ENCODE data around the gene PEDS1.
"Not testable (repeated sequence)": the region's sequence is repeated elsewhere in the genome, so short reads cannot be mapped to it uniquely, and the experiment has no call there.

PEDS1 gene

GRCh38 chr20:50152394-50153152 is 950 bp downstream of the PEDS1 start:
- no peak for DNase-seq

- no peak for DNase-seq
Observed at GRCh38 chr20:50151034-50151743, 2.3 kb downstream of the PEDS1 start.

DNA sequence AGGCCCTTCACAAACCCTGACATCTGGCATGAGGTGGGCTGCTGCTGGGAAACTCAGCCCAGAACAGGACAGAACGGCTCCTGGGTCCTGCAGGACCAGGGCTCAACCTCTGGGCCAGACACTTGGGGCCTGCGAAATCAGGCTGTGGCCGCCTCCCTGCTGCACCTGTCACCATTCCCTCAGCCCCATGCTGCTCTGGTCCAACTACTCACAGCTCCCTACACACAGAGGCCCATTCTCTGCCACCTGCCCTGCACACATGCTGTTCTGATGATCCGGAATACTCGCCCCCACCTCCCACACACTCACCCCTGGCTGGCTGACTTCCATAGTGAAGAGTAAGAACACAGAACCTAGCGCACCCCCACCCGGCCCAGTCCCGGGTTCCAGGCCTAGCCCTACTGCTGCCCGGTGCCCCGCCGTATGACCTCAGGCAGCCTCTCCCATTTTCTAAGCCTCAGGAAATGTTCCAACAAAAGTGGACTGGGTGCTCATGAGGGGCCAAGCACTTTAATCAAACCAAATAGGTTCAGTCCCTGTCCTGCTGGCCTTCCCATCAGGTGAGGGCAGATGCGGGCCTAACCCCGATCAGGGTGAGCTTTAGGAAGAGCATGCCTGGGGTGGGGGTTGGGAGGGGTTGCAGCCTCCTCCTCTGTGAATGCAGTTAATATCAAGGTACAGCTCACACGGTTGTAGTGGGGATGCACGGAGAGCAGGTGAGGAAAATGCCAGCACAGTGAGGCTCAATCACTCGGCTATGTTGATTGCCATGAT is 3.9 kb downstream of the PEDS1 start:
- no peak for DNase-seq

- no peak for DNase-seq
Observed at GRCh38 chr20:50146732-50147662, 6.5 kb downstream of the PEDS1 start.

- no peak for DNase-seq
Observed at GRCh38 chr20:50146214-50146613, 7.3 kb downstream of the PEDS1 start.

DNA sequence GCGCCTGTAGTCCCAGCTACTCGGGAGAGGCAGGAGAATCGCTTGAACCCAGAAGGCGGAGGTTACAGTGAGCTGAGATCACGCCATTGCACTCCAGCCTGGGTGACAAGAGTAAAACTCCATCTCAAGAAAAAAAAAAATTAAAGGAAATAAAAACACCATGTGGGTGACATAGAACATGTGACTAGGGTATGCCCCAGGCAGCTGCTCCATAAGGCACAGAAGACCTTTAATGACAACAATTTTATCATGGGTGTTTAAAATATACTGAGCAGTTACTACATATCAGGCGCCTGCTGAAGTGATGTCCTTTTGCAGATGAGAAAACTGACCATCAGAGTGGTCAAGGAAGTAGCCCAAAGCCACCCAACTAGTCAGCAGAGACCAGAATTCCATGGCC is 8.0 kb downstream of the PEDS1 start:
- DNase-seq: no peak

DNA sequence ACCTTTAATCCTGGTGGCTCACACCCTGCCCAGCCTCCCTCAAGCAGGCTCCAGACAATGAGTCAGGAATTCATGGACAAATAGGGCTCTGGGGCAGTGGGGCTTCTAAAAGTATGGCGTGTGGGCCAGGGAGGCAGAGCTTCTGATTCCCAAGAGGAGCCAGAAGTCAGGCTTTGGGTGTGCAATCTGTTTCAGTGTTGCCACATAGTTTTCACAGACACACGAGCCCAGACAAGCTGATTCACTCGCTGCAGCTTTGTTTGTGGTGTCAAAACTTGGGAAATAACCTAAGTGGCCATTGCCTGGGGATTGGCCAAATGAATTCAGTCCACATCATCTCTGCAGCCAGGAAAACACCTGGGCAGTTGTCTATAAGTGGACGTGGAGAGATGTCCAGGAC is 9.2 kb downstream of the PEDS1 start:
- DNase-seq: no peak

GRCh38 chr20:50142812-50143211 is 10.7 kb downstream of the PEDS1 start:
- DNase-seq: peak; percentile 90

- DNase-seq: no peak
Observed at GRCh38 chr20:50141811-50142561, 11.5 kb downstream of the PEDS1 start.

DNA sequence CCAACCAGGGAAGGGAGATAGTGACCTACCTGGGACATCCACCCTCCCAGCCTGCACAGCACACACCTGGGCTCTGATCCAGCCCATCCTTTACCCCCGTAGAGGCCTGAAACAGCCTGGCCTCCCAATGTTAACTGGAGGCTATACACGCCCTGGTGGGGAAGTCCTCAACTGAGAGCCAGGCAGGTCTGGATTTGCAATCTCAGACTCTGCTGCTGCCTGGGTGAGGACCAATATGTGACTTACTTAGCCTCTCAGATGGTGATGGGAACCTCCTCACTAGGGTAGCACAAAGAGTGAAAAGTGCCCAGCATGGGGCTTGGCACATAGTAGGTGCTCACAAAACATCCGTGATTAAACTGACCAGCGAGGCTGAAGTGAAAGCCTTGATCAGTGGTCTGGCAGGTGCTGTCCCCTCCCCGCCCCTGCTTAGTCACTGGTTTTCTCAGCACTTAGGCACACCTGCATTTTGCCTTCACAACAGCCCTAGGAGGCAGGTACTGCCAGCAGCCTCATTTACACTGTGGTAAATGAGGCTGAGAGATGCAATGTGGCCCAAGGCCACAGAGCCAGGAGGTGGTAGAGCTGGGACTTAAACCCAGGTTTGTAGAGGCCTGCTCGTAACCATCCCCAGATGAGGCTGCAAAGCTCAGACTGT is 12.4 kb downstream of the PEDS1 start:
- peak; percentile 38 for DNase-seq

- no peak for DNase-seq
Observed at GRCh38 chr20:50140339-50140859, 13.1 kb downstream of the PEDS1 start.

GRCh38 chr20:50138479-50139393 is 14.8 kb downstream of the PEDS1 start:
- DNase-seq: no peak

DNA sequence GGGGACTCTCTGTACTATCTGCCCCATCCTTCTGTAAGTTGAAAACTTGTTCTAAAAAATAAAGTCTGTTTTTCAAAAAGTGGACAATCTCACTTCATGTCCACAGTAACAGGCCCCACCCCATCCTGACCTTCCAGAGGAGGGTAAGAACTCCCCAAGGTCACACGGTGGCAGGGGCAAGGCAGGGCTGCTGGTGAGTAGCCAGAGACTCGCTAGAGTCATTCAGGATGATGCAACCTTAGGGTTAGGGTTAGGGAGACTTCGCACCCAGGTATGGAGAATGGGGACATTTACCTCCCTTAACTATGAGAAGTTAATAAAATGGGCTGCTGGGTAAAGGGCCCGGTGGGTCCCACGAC is 15.4 kb downstream of the PEDS1 start:
- no peak for DNase-seq

- DNase-seq: not testable (repeated sequence)
Observed at GRCh38 chr20:50137702-50138101, 15.8 kb downstream of the PEDS1 start.

DNA sequence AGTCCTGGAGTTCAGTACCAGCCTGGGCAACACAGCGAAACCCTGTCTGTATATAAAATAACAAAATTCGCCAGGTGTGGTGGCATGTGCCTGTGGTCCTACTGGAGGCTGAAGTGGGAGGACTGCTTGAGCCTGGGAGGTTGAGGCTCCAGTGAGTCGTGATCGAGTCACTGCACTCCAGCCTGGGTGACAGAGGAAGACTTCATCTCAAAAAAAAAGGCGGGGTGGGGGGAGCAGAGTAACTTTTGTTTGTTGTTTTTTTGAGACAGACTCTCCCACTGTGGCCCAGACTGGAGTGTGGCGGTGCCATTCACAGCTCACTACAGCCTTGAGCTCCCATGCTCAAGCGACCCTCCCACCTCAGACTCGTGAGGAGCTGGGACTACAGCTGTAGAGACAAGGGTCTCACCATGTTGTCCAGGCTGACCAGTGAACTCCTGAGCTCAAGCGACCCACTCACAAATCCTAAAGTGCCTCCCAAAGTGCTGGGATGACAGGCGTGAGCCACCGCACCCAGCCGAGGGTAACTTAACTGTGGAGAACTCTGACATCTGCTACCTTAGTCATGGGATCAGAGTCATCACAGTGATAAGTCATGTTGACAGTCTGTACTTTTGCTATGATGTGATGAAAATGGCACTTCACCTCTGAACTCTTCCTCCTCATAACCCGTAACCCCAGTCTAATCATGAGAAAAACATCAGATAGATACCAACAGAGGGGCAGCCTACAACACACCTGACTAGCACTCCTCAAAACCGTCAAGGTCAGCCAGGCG is 16.5 kb downstream of the PEDS1 start:
- DNase-seq: no peak

DNA sequence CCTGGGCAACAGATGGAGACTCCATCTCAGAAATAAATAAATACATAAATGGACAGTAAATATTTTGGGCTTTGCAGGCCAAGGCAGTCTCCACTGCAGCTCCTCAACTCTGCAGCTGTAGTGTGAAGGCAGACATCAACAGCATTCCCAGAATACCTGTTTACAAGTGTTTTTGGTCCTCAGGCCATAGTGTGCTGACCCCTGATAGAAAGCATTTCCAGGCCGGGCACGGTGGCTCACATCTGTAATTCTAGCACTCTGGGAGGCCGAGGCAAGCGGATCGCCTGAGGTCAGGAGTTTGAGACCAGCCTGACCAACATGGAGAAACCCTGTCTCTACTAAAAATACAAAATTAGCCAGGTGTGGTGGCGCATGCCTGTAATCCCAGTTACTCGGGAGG is 18.4 kb downstream of the PEDS1 start:
- not testable (repeated sequence) for DNase-seq

GRCh38 chr20:50133474-50134217 is 19.9 kb downstream of the PEDS1 start:
- no peak for DNase-seq

GRCh38 chr20:50133041-50133440 is 20.5 kb downstream of the PEDS1 start:
- DNase-seq: no peak

Measured in NCI-H774 (cell line).